ENCODE measurements around the gene KRTAP10-8. TPM values are rescaled to one million over a fixed set of nuclear protein-coding genes. Genes with fewer than 3 reads are reported as not detected.

KRTAP10-8 gene
- total RNA-seq, result not detected in 2 replicates

DNA sequence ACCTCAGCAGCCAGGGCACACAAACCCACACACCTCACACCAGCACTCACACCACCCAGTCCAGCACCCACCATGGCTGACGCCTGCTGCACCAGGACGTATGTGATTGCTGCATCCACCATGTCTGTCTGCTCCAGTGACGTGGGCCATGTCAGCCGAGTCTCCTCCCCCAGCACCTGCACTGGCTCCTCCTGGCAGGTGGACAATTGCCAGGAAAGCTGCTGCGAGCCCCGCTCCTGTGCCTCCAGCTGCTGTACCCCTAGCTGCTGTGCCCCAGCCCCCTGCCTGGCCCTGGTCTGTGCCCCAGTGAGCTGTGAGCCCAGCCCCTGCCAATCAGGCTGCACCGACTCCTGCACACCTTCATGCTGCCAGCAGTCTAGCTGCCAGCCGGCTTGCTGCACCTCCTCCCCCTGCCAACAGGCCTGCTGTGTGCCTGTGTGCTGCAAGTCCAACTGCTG is at the start of gene KRTAP10-8:
KRTAP10-8 (plus strand) TSS at position 51 of the 458 bp plus-strand sequence; CDS start at position 73, 22 bp downstream.

DNA sequence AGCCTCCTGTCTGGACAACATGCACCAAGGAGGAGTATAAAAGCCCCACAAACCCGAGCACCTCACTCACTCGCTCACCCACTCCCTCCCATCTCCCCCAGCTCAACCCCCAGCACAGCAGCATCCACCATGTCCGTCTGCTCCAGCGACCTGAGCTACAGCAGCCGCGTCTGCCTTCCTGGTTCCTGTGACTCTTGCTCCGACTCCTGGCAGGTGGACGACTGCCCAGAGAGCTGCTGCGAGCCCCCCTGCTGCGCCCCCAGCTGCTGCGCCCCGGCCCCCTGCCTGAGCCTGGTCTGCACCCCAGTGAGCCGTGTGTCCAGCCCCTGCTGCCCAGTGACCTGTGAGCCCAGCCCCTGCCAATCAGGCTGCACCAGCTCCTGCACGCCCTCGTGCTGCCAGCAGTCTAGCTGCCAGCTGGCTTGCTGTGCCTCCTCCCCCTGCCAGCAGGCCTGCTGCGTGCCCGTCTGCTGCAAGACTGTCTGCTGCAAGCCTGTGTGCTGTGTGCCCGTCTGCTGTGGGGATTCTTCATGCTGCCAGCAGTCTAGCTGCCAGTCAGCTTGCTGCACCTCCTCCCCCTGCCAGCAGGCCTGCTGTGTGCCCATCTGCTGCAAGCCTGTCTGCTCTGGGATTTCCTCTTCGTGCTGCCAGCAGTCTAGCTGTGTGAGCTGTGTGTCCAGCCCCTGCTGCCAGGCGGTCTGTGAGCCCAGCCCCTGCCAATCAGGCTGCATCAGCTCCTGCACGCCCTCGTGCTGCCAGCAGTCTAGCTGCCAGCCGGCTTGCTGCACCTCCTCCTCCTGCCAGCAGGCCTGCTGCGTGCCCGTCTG is 38.0 kb upstream of the KRTAP10-8 start, which contains the start of gene KRTAP10-4:
KRTAP10-4 (plus strand) TSS at position 100 of the 827 bp plus-strand sequence; CDS start at position 130, 30 bp downstream.

DNA sequence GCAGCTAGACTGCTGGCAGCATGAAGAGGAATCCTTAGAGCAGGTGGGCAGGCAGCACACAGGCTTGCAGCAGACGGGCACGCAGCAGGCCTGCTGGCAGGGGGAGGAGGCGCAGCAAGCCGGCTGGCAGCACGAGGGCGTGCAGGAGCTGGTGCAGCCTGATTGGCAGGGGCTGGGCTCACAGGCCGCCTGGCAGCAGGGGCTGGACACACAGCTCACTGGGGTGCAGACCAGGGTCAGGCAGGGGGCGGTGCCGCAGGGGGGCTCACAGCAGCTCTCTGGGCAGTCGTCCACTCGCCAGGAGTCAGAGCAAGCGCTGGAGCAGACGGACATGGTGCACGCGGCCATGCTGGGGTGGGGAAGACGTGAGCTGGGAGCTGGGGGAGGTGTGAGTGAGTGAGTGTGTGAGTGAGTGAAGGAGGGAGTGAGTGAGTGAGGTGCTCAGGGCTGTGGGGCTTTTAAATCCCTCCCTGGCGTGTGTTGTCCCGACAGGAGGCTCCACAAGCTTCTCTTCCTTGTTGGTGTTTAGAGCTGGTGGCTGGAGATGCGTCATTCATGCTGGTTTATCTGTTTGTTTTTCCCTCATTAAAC is 31.6 kb upstream of the KRTAP10-8 start, which contains the start of gene KRTAP10-5:
KRTAP10-5 (minus strand) TSS at position 374 of the 591 bp plus-strand sequence; CDS start at position 348, 26 bp downstream.

DNA sequence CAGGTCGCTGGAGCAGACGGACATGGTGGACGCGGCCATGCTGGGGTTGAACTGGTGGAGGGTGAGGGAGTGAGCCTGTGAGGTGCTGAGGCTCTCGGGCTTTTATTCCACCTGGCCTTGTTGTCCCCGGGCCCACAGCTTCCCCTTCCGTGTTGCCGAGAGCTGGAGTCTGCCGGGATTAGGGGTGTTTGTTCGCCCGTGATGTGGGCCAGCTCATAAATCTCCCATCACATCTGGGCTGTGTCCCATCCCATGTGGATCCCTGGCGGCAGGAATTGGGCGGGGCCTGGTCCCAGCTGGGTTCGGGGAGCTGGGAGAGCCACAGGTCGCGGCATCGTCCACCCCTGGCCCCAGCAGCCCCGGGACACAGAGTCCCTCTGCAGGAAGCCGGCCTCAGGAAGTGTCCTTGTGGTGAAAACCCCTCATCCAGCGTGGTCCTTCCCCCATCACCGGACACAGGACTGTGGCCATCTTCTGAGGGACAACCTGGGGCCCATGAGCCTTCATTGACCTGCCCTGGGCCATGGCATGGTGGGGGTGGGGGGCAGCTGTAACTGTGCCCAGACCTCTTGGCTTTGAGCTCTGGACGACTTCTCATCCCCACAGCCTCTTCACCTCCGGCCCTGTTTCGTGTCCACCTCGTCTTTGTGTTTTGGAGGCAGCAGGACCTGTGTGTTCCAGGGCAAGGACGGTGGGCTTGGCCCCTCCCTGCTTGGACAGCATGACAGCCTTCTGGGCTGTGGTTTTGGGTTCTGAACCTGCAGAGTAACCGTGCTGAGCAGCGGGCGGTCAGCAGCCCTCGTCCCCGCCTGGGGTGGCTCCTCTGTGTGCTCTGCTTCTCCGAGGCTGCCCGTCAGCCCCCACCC is 19.2 kb upstream of the KRTAP10-8 start, which contains the start of gene KRTAP10-6:
KRTAP10-6 (minus strand) TSS at position 60 of the 866 bp plus-strand sequence; CDS start at position 39, 21 bp downstream.

GRCh38 chr21:44600118-44600978 is 11.5 kb upstream of the KRTAP10-8 start, which contains the start of gene KRTAP10-7:
KRTAP10-7 (plus strand) TSS chr21:44600597; CDS start chr21:44600622, 25 bp downstream.

GRCh38 chr21:44626673-44627143 is 14.8 kb downstream of the KRTAP10-8 start, which contains the start of gene KRTAP10-9:
KRTAP10-9 (plus strand) TSS chr21:44627093; CDS start chr21:44627172, 79 bp downstream.

GRCh38 chr21:44637018-44637850 is 25.4 kb downstream of the KRTAP10-8 start, which contains the start of gene KRTAP10-10:
KRTAP10-10 (plus strand) TSS chr21:44637356; CDS start chr21:44637418, 62 bp downstream.

GRCh38 chr21:44646366-44647221 is 34.7 kb downstream of the KRTAP10-8 start, which contains the start of gene KRTAP10-11:
KRTAP10-11 (plus strand) TSS chr21:44646414; CDS start chr21:44646459, 45 bp downstream.

GRCh38 chr21:44654576-44655175 is 42.8 kb downstream of the KRTAP10-8 start, which contains the start of gene KRTAP12-4:
KRTAP12-4 (minus strand) TSS chr21:44654659; CDS start chr21:44654614, 45 bp downstream.

GRCh38 chr21:44657635-44658540 is 46.0 kb downstream of the KRTAP10-8 start, which contains the start of gene KRTAP12-3:
KRTAP12-3 (plus strand) TSS chr21:44657932; CDS start chr21:44657980, 48 bp downstream.

Other genes with a start within 250 kb of the KRTAP10-8 start
- 0.18 and 0.29 TPM in 2 replicates for gene LRRC3, start 156.6 kb upstream of the KRTAP10-8 start, total RNA-seq
- not detected in 2 replicates for gene KRTAP10-1, start 71.9 kb upstream of the KRTAP10-8 start, total RNA-seq
- gene KRTAP10-2, start 60.6 kb upstream of the KRTAP10-8 start, total RNA-seq, result not detected in 2 replicates
- gene KRTAP10-3, start 53.3 kb upstream of the KRTAP10-8 start, total RNA-seq, result not detected in 2 replicates
- not detected in 2 replicates for gene KRTAP10-4, start 38.4 kb upstream of the KRTAP10-8 start, total RNA-seq
- not detected in 2 replicates for gene KRTAP10-5, start 31.5 kb upstream of the KRTAP10-8 start, total RNA-seq
- gene KRTAP10-6, start 19.6 kb upstream of the KRTAP10-8 start, total RNA-seq, result not detected in 2 replicates
- not detected in 2 replicates for gene KRTAP10-7, start 11.5 kb upstream of the KRTAP10-8 start, total RNA-seq
- gene KRTAP10-9, start 15.0 kb downstream of the KRTAP10-8 start, total RNA-seq, result not detected in 2 replicates
- gene KRTAP10-10, start 25.3 kb downstream of the KRTAP10-8 start, total RNA-seq, result not detected in 2 replicates
- gene KRTAP10-11, start 34.3 kb downstream of the KRTAP10-8 start, total RNA-seq, result not detected in 2 replicates
- not detected in 2 replicates for gene KRTAP12-4, start 42.6 kb downstream of the KRTAP10-8 start, total RNA-seq
- not detected in 2 replicates for gene KRTAP12-3, start 45.9 kb downstream of the KRTAP10-8 start, total RNA-seq
- not detected in 2 replicates for gene KRTAP12-2, start 54.8 kb downstream of the KRTAP10-8 start, total RNA-seq
- not detected in 2 replicates for gene KRTAP12-1, start 70.1 kb downstream of the KRTAP10-8 start, total RNA-seq
- gene KRTAP10-12, start 85.1 kb downstream of the KRTAP10-8 start, total RNA-seq, result not detected in 2 replicates
- not detected in 2 replicates for gene TSPEAR, start 99.5 kb downstream of the KRTAP10-8 start, total RNA-seq
- 22.3 and 22.5 TPM in 2 replicates for gene UBE2G2, start 189.7 kb downstream of the KRTAP10-8 start, total RNA-seq
- 85.0 and 99.4 TPM in 2 replicates for gene SUMO3, start 206.0 kb downstream of the KRTAP10-8 start, total RNA-seq

All from myometrial cell (primary cell).